HepG2 (cell line): Measurements from ENCODE around the gene ADGRD1. TPM values are rescaled to one million over a fixed set of nuclear protein-coding genes. Genes with fewer than 3 reads are reported as not detected.

Experiments
- ATAC-seq: fragments of 200-7000 bp; cut with Tn5 transposase; 3 replicates; pipeline ENCODE4 v1.9.1; 2020; ENCODE audit warnings: mild to moderate bottlenecking, moderate library complexity
- BruUV-seq: library from RNA; stranded (reverse); fragments of 400-500 nt; replicated peaks from 2 replicates; lab custom pipeline; 2021; lab: Mats Ljungman, UMichigan
- CTCF ChIA-PET: fragments of 300-600 bp; formaldehyde crosslinking; extraction: SDS; loops from one replicate; lab custom pipeline; 2021; ENCODE audit warnings: low total read pairs, inconsistent platforms, low intra/inter-chr PET ratio; lab: Yijun Ruan, JAX
- POLR2A ChIA-PET: fragments of 350-600 bp; sonication (Branson Sonifier 250); formaldehyde crosslinking; loops from one replicate; lab custom pipeline; 2020; ENCODE audit warnings: antibody characterized with exemption, inconsistent platforms; lab: Yijun Ruan, JAX
- DNase-seq: peaks from one replicate; pipeline ENCODE4 v3.0.0-alpha.2; 2015; ENCODE audit warnings: low spot score
- FAIRE-seq: peaks from 3 replicates; lab custom pipeline; 2011; peaks lifted over from hg19 to GRCh38; lab: Jason Lieb, UNC
- H2AFZ ChIP-seq: one replicate; pipeline ENCODE4 v1.6.1; 2011; ENCODE audit warnings: low read length, inconsistent platforms
- H3K27ac ChIP-seq: fragments of 300-600 bp; 3 replicates; pipeline ENCODE4 v1.8.0; 2011; ENCODE audit warnings: mixed run types, mild to moderate bottlenecking, mixed read lengths, low read length, inconsistent platforms; ENCODE audit not compliant: insufficient read depth; ENCODE audit errors: extremely low read length
- H3K27me3 ChIP-seq, 2 experiments: fragments of 200-600 bp in 1 of 2; 2 replicates in 1 of 2; 3 replicates in 1 of 2; pipeline versions ENCODE4 v1.6.0 to v1.8.0; 2011; ENCODE audit warnings: low read length in 2 of 2, mild to moderate bottlenecking in 2 of 2, moderate library complexity in 2 of 2, inconsistent platforms in 1 of 2; ENCODE audit not compliant: insufficient read depth in 2 of 2, control insufficient read depth in 1 of 2
- H3K36me3 ChIP-seq, 2 experiments: fragments of 200-600 bp in 1 of 2; replicated peaks in 1 of 2; 2 replicates in 1 of 2; 3 replicates in 1 of 2; pipeline versions ENCODE4 v1.5.1 to v1.8.0; 2011; ENCODE audit warnings: low read length in 2 of 2, inconsistent platforms in 1 of 2; ENCODE audit not compliant: insufficient read depth in 2 of 2, control insufficient read depth in 1 of 2
- H3K4me1 ChIP-seq: 2 replicates; pipeline ENCODE4 v1.5.1; 2012; ENCODE audit warnings: low read length, inconsistent platforms; ENCODE audit not compliant: insufficient read depth
- H3K4me2 ChIP-seq: 2 replicates; pipeline ENCODE4 v1.6.0; 2011; ENCODE audit warnings: low read depth, low read length, inconsistent platforms
- H3K4me3 ChIP-seq, 3 experiments: fragments of 200-600 bp in 1 of 3; sonication (generic), shearing (Covaris generic) in 1 of 3; replicated peaks in 1 of 3; 2 replicates each; pipeline ENCODE4 v1.5.1; 2011 to 2016; ENCODE audit warnings: low read length in 3 of 3, inconsistent platforms in 2 of 3, low read depth in 2 of 3, mild to moderate bottlenecking in 2 of 3, control low read depth in 1 of 3, mixed read lengths in 1 of 3; ENCODE audit not compliant: insufficient read depth in 1 of 3
- H3K79me2 ChIP-seq: one replicate; pipeline ENCODE4 v1.6.1; 2011; ENCODE audit warnings: low read length, inconsistent platforms; ENCODE audit not compliant: insufficient read depth
- H3K9ac ChIP-seq: 2 replicates; pipeline ENCODE4 v1.6.0; 2011; ENCODE audit warnings: mild to moderate bottlenecking, low read depth, low read length, inconsistent platforms; ENCODE audit not compliant: insufficient read depth
- H3K9me3 ChIP-seq: 2 replicates; pipeline ENCODE4 v1.5.1; 2012; ENCODE audit warnings: mild to moderate bottlenecking, low read length
- H4K20me1 ChIP-seq: 2 replicates; pipeline ENCODE4 v1.6.0; 2011; ENCODE audit warnings: inconsistent platforms, mild to moderate bottlenecking, low read length, moderate library complexity; ENCODE audit not compliant: insufficient read depth
- BRCA1 ChIP-seq: sonication (generic); formaldehyde crosslinking; IDR thresholded peaks from 2 replicates; pipeline ENCODE4 v1.4.0; 2020; ENCODE audit warnings: missing genetic modification reagents
- GFI1 ChIP-seq: sonication (generic); formaldehyde crosslinking; IDR thresholded peaks from 2 replicates; pipeline ENCODE4 v1.5.0; 2020; ENCODE audit warnings: missing genetic modification reagents, mild to moderate bottlenecking, borderline replicate concordance
- MEIS1 ChIP-seq: sonication (generic); formaldehyde crosslinking; IDR thresholded peaks from 2 replicates; pipeline ENCODE4 v1.9.0; 2021; ENCODE audit warnings: mild to moderate bottlenecking, missing genetic modification reagents, moderate library complexity, borderline replicate concordance
- NAIF1 ChIP-seq: sonication (generic); formaldehyde crosslinking; IDR thresholded peaks from 2 replicates; pipeline ENCODE4 v1.5.0; 2020; ENCODE audit warnings: mild to moderate bottlenecking, missing genetic modification reagents, borderline replicate concordance
- PCBP2 ChIP-seq: fragments of 200-400 bp; formaldehyde crosslinking; optimal IDR thresholded peaks from 2 replicates; pipeline ENCODE3; 2018; ENCODE audit warnings: low read length, low read depth; ENCODE audit not compliant: poor library complexity, severe bottlenecking
- PHF20 ChIP-seq: sonication (generic); formaldehyde crosslinking; IDR thresholded peaks from 2 replicates; pipeline ENCODE4 v1.5.0; 2020; ENCODE audit warnings: mild to moderate bottlenecking, missing genetic modification reagents
- POGK ChIP-seq: sonication (generic); formaldehyde crosslinking; conservative IDR thresholded peaks from 2 replicates; pipeline ENCODE4 v1.8.0; 2022; ENCODE audit warnings: mild to moderate bottlenecking, moderate library complexity, missing genetic modification reagents
- PRDM15 ChIP-seq: sonication (generic); formaldehyde crosslinking; IDR thresholded peaks from 2 replicates; pipeline ENCODE4 v1.4.0; 2020; ENCODE audit warnings: missing genetic modification reagents
- TEAD2 ChIP-seq: sonication (generic); formaldehyde crosslinking; IDR thresholded peaks from 2 replicates; pipeline ENCODE4 v1.9.0; 2021; ENCODE audit warnings: missing genetic modification reagents
- WIZ ChIP-seq: sonication (generic); formaldehyde crosslinking; IDR thresholded peaks from 2 replicates; pipeline ENCODE4 v1.5.1; 2020; ENCODE audit warnings: mild to moderate bottlenecking, missing genetic modification reagents
- ZBTB7B ChIP-seq: sonication (generic); formaldehyde crosslinking; IDR thresholded peaks from 2 replicates; pipeline ENCODE4 v1.4.0; 2020; ENCODE audit warnings: missing genetic modification reagents
- ZFP36L1 ChIP-seq: sonication (generic); formaldehyde crosslinking; IDR thresholded peaks from 2 replicates; pipeline ENCODE4 v1.8.0; 2022; ENCODE audit warnings: mild to moderate bottlenecking, missing genetic modification reagents, moderate library complexity
- ZFP62 ChIP-seq: sonication (generic); formaldehyde crosslinking; IDR thresholded peaks from 2 replicates; pipeline ENCODE4 v1.4.0; 2020; ENCODE audit warnings: missing genetic modification reagents
- ZNF326 ChIP-seq: sonication (generic); formaldehyde crosslinking; IDR thresholded peaks from 2 replicates; pipeline ENCODE4 v1.4.0; 2020; ENCODE audit warnings: missing genetic modification reagents, borderline replicate concordance
- ZNF792 ChIP-seq: IDR thresholded peaks from 2 replicates; pipeline ENCODE4 v1.6.1; 2016
- ZSCAN30 ChIP-seq: sonication (generic); formaldehyde crosslinking; IDR thresholded peaks from 2 replicates; pipeline ENCODE4 v1.5.0; 2020; ENCODE audit warnings: mild to moderate bottlenecking, missing genetic modification reagents
- WGBS: methylation state at CpG from one replicate; pipeline ENCODE4 v1.1.6; 2017; ENCODE audit warnings: low lambda C conversion rate; 5-methylcytosine and 5-hydroxymethylcytosine counted together
- in situ Hi-C: cut with HindIII; loops from 2 replicates; pipeline ENCODE4 v1.10.0; 2017; ENCODE audit warnings: low pct_unique_long_range_greater_than_20kb; ENCODE audit not compliant: extremely low pct_ligation_motif_present
- intact Hi-C: fragments of 100-400 bp; cut with micrococcal nuclease; formaldehyde crosslinking; loops from one replicate; pipeline ENCODE4 v1.10.0; 2022; ENCODE audit not compliant: unreplicated experiment
- polyA plus RNA-seq, 8 experiments: library from polyadenylated mRNA; depleted of rRNA in 3 of 8; stranded (reverse) in 7 of 8; unstranded in 1 of 8; fragments of >200 nt; fragmentation: Illumina TruSeq in 4 of 8; extraction: Trizol in 4 of 8; gene quantifications; 2 replicates each; pipeline versions ENCODE4 v1.2.1 to v1.2.3, GENCODE V29; 2011 to 2016; ENCODE audit warnings: low read depth in 4 of 8, missing spikeins in 1 of 8, mixed read lengths in 1 of 8; ENCODE audit not compliant: insufficient read depth in 1 of 8
- total RNA-seq, 5 experiments: library from RNA; depleted of rRNA; stranded (reverse); fragments of >200 nt; fragmentation: Illumina TruSeq; extraction: Trizol; gene quantifications; 2 replicates each; pipeline ENCODE4 v1.2.3, GENCODE V29; 2016; ENCODE audit warnings: low read depth in 1 of 5
- TF ChIP-seq, protein P1 (sequence below): sonication (generic); formaldehyde crosslinking; IDR thresholded peaks from 2 replicates; pipeline ENCODE4 v1.8.0; 2022; ENCODE audit warnings: mild to moderate bottlenecking, missing genetic modification reagents, moderate library complexity

The ADGRD1 gene
- total and polyA plus RNA-seq, 2 of the 13 experiments (the other 11 are each of a cell fraction or from before 2014, with no cell fraction given): 0.46 to 12.4 TPM

GRCh38 chr12:131140697-131141096 lies 187.0 kb downstream of the ADGRD1 start:
- TF ChIP-seq NAIF1 (CRISPR knock-in tag): no peak
- no peak for TF ChIP-seq PHF20 (CRISPR knock-in tag)
- no peak for TF ChIP-seq ZNF792 (CRISPR knock-in tag)
- TF ChIP-seq GFI1 (CRISPR knock-in tag): no peak
- TF ChIP-seq PRDM15: no peak
- TF ChIP-seq TEAD2 (CRISPR knock-in tag): no peak
- no peak for TF ChIP-seq ZFP62 (CRISPR knock-in tag)
- TF ChIP-seq, protein P1, sequence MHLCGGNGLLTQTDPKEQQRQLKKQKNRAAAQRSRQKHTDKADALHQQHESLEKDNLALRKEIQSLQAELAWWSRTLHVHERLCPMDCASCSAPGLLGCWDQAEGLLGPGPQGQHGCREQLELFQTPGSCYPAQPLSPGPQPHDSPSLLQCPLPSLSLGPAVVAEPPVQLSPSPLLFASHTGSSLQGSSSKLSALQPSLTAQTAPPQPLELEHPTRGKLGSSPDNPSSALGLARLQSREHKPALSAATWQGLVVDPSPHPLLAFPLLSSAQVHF (CRISPR knock-in tag): no peak
- no peak for TF ChIP-seq ZNF326
- TF ChIP-seq ZSCAN30: no peak
- no peak for TF ChIP-seq PCBP2
- TF ChIP-seq MEIS1 (CRISPR knock-in tag): no peak
- TF ChIP-seq ZBTB7B (CRISPR knock-in tag): no peak
- no peak for TF ChIP-seq WIZ (CRISPR knock-in tag)
- TF ChIP-seq BRCA1 (CRISPR knock-in tag): no peak
- TF ChIP-seq POGK (CRISPR knock-in tag): no peak
- TF ChIP-seq ZFP36L1 (CRISPR knock-in tag): no peak
- Histone ChIP-seq H3K4me3 (no peak overlapping the region), H3K4me2 (no peak overlapping the region), H3K79me2 (no peaks in the 10 kb centered on the region), H3K36me3 (no peaks in the 10 kb centered on the region), H3K27ac (no peak overlapping the region), H3K9me3 (no peaks in the 10 kb centered on the region), H3K9ac (no peak overlapping the region), H3K4me1 (no peaks in the 10 kb centered on the region), H4K20me1 (no peaks in the 10 kb centered on the region), H2AFZ (no peak overlapping the region), H3K27me3 (no peaks in the 10 kb centered on the region)
- in situ Hi-C loops: no loop called here
- CTCF ChIA-PET: no interaction called here
- 72% methylated on average over 3 of the region's 10 CpGs for WGBS
- ATAC-seq: no peak
- BruUV-seq: no TSS peak
- DNase-seq: no peak
- POLR2A ChIA-PET: no interaction called here
- no peak for FAIRE-seq
- intact Hi-C loops: no loop called here
